ENCODE results near the gene BCL11A. TPM values are rescaled to one million over a fixed set of nuclear protein-coding genes. Genes with fewer than 3 reads are reported as not detected.

Gene BCL11A
- total RNA-seq, 1 donor from 2014 or later, result 142 TPM

GRCh38 chr2:60495041-60495625 is 58.3 kb downstream of the BCL11A start:
- DNase-seq (ENCODE audit: low spot score in 2 of 2, unreplicated experiment in 2 of 2), result no peak
- Mint-ChIP-seq H3K9me3 (no peaks in the 10 kb centered on the region), H3K4me1 (peaks cover 41% of the 10 kb centered on the region), H3K36me3 (peaks cover 11% of the 10 kb centered on the region), H3K27me3 (ENCODE audit: low read depth) (no peaks in the 10 kb centered on the region), H3K4me3 (no peak overlapping the region), H3K27ac (peak overlapping the region; percentile 55)
- TF ChIP-seq CTCF (IDR thresholded peaks at IDR 0.05; ENCODE audit: unreplicated experiment), result no peak

GRCh38 chr2:60493804-60494387 is 59.6 kb downstream of the BCL11A start:
- H3K9me3 Mint-ChIP-seq, result no peaks in the 10 kb centered on the region
- no peak overlapping the region for H3K4me3 Mint-ChIP-seq
- H3K4me1 Mint-ChIP-seq, result peaks cover 41% of the 10 kb centered on the region
- H3K27ac Mint-ChIP-seq, result peak overlapping the region; percentile 76
- no peaks in the 10 kb centered on the region for H3K27me3 Mint-ChIP-seq (ENCODE audit: low read depth)
- TF ChIP-seq CTCF (IDR thresholded peaks at IDR 0.05; ENCODE audit: unreplicated experiment), result no peak
- H3K36me3 Mint-ChIP-seq, result peaks cover 11% of the 10 kb centered on the region
- DNase-seq (ENCODE audit: low spot score in 2 of 2, unreplicated experiment in 2 of 2), result no peak

GRCh38 chr2:60492548-60492947 is 60.9 kb downstream of the BCL11A start:
- H3K4me3 Mint-ChIP-seq, result no peak overlapping the region
- no peak for DNase-seq (ENCODE audit: low spot score in 2 of 2, unreplicated experiment in 2 of 2)
- no peak for TF ChIP-seq CTCF (IDR thresholded peaks at IDR 0.05; ENCODE audit: unreplicated experiment)
- no peaks in the 10 kb centered on the region for H3K27me3 Mint-ChIP-seq (ENCODE audit: low read depth)
- H3K9me3 Mint-ChIP-seq, result no peaks in the 10 kb centered on the region
- H3K36me3 Mint-ChIP-seq, result peaks cover 11% of the 10 kb centered on the region
- H3K27ac Mint-ChIP-seq, result no peak overlapping the region
- H3K4me1 Mint-ChIP-seq, result peaks cover 36% of the 10 kb centered on the region

- peaks cover 11% of the 10 kb centered on the region for H3K36me3 Mint-ChIP-seq
- DNase-seq (ENCODE audit: low spot score in 2 of 2, unreplicated experiment in 2 of 2), result no peak
- peaks cover 23% of the 10 kb centered on the region for H3K4me1 Mint-ChIP-seq
- H3K9me3 Mint-ChIP-seq, result no peaks in the 10 kb centered on the region
- no peak overlapping the region for H3K4me3 Mint-ChIP-seq
- no peak overlapping the region for H3K27ac Mint-ChIP-seq
- no peak for TF ChIP-seq CTCF (IDR thresholded peaks at IDR 0.05; ENCODE audit: unreplicated experiment)
- H3K27me3 Mint-ChIP-seq (ENCODE audit: low read depth), result no peaks in the 10 kb centered on the region
These were observed 62.6 kb downstream of the BCL11A start for GRCh38 chr2:60490848-60491247.

GRCh38 chr2:60490441-60490840 is 63.0 kb downstream of the BCL11A start:
- DNase-seq (ENCODE audit: low spot score in 2 of 2, unreplicated experiment in 2 of 2), result no peak
- H3K27ac Mint-ChIP-seq, result no peak overlapping the region
- H3K4me1 Mint-ChIP-seq, result peaks cover 23% of the 10 kb centered on the region
- no peaks in the 10 kb centered on the region for H3K27me3 Mint-ChIP-seq (ENCODE audit: low read depth)
- H3K4me3 Mint-ChIP-seq, result no peak overlapping the region
- no peaks in the 10 kb centered on the region for H3K9me3 Mint-ChIP-seq
- H3K36me3 Mint-ChIP-seq, result peaks cover 11% of the 10 kb centered on the region
- TF ChIP-seq CTCF (IDR thresholded peaks at IDR 0.05; ENCODE audit: unreplicated experiment), result no peak
